ENCODE data around the gene RGS9.

GRCh38 chr17:65158622-65159021 lies 21.5 kb downstream of the RGS9 start:
- TF ChIP-seq TCF12 (IDR thresholded peaks at IDR 0.05; ENCODE audit: low read depth, low read length) (no peak), POLR2A (IDR thresholded peaks at IDR 0.05; ENCODE audit: low read depth, low read length) (no peak), CTCF (IDR thresholded peaks at IDR 0.05 in 2 of 3, conservative IDR thresholded peaks at IDR 0.05 in 1 of 3; ENCODE audit: control insufficient read depth in 2 of 3, extremely low read depth in 1 of 3, insufficient read depth in 1 of 3, low read depth in 3 of 3, low read length in 3 of 3) (no peak)

Data from GM12878 (cell line).